ENCODE results near the gene WDR70. TPM values are rescaled to one million over a fixed set of nuclear protein-coding genes. Genes with fewer than 3 reads are reported as not detected.

WDR70 gene
- total RNA-seq, 1 experiment from 2014 or later = 55.2 TPM

DNA sequence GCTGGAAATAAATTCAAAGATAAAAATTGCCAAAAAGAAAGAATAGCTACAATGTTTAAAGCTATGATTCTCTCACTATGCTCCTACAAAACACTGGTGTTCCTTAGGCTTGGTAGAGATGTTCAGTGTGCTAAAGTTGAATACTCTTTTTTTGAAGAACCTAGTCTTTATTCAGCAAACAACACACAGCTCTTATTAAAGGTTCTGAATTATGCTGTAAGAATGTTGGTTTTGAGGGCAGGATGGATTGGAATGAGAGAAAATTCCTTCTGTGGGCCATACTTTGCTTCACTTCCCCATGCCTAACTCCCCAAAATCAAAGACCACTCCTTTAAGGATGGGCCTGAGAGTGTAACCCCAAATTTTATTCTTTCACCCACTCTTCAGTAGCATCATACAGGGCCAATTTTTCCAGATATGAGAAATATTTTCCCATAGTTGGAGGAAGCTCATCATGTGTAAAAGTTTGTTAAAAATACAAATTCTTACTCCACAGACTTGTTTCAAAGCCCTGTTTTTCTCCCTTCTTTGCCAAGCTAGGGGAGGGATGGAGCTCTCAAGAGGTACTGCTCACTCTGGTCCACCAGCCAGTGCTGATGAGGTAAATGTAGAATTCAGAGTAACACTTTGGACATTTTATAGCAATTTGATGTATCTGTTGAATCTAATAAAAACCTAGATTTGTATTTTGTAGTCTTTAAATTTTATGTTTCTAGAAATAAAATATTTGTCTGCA lies 361.4 kb downstream of the WDR70 start:
- Histone ChIP-seq H3K4me3 (ENCODE audit: low read depth, low read length, poor library complexity, severe bottlenecking) (no peak overlapping the region), H3K4me1 (ENCODE audit: insufficient read depth, low read length, poor library complexity, severe bottlenecking) (peaks cover 44% of the 10 kb centered on the region), H3K27me3 (replicated peaks; ENCODE audit: insufficient read depth, low read depth, low read length, poor library complexity) (no peaks in the 10 kb centered on the region), H3K36me3 (ENCODE audit: insufficient read depth, low read length, poor library complexity, severe bottlenecking) (peaks cover 20% of the 10 kb centered on the region), H3K9me3 (ENCODE audit: low read depth, low read length, poor library complexity, severe bottlenecking) (no peaks in the 10 kb centered on the region), H3K27ac (ENCODE audit: low read depth, low read length, poor library complexity, severe bottlenecking) (no peak overlapping the region)
- TF ChIP-seq, protein P1, sequence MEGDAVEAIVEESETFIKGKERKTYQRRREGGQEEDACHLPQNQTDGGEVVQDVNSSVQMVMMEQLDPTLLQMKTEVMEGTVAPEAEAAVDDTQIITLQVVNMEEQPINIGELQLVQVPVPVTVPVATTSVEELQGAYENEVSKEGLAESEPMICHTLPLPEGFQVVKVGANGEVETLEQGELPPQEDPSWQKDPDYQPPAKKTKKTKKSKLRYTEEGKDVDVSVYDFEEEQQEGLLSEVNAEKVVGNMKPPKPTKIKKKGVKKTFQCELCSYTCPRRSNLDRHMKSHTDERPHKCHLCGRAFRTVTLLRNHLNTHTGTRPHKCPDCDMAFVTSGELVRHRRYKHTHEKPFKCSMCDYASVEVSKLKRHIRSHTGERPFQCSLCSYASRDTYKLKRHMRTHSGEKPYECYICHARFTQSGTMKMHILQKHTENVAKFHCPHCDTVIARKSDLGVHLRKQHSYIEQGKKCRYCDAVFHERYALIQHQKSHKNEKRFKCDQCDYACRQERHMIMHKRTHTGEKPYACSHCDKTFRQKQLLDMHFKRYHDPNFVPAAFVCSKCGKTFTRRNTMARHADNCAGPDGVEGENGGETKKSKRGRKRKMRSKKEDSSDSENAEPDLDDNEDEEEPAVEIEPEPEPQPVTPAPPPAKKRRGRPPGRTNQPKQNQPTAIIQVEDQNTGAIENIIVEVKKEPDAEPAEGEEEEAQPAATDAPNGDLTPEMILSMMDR (conservative IDR thresholded peaks at IDR 0.05; ENCODE audit: low read depth, low read length) = no peak
- no peak for TF ChIP-seq EZH2 (IDR thresholded peaks at IDR 0.05; ENCODE audit: borderline replicate concordance, low read depth, low read length, poor library complexity, severe bottlenecking)
- intact Hi-C loops (cut with micrococcal nuclease; ENCODE audit: unreplicated experiment) = no loop called here
- DNase-seq (ENCODE audit: low spot score) = no peak
- ChIA-PET CTCF (no interaction called here), POLR2A (ENCODE audit: low non-redundant PET) (no interaction called here)
- no TSS peak for BruUV-seq (replicated peaks)

- H3K9me3 ChIP-seq (ENCODE audit: low read depth, low read length, poor library complexity, severe bottlenecking) = peaks cover 4% of the 10 kb centered on the region
- intact Hi-C loops (cut with micrococcal nuclease; ENCODE audit: unreplicated experiment) = no loop called here
- TF ChIP-seq, protein P1 (conservative IDR thresholded peaks at IDR 0.05; ENCODE audit: low read depth, low read length) = no peak
- TF ChIP-seq EZH2 (IDR thresholded peaks at IDR 0.05; ENCODE audit: borderline replicate concordance, low read depth, low read length, poor library complexity, severe bottlenecking) = no peak
- BruUV-seq (replicated peaks) = no TSS peak
- POLR2A ChIA-PET (ENCODE audit: low non-redundant PET) = no interaction called here
- no peak overlapping the region for H3K27ac ChIP-seq (ENCODE audit: low read depth, low read length, poor library complexity, severe bottlenecking)
- DNase-seq (ENCODE audit: low spot score) = no peak
- CTCF ChIA-PET = no interaction called here
- peaks cover 20% of the 10 kb centered on the region for H3K36me3 ChIP-seq (ENCODE audit: insufficient read depth, low read length, poor library complexity, severe bottlenecking)
- peaks cover 32% of the 10 kb centered on the region for H3K4me1 ChIP-seq (ENCODE audit: insufficient read depth, low read length, poor library complexity, severe bottlenecking)
- no peak overlapping the region for H3K4me3 ChIP-seq (ENCODE audit: low read depth, low read length, poor library complexity, severe bottlenecking)
- no peaks in the 10 kb centered on the region for H3K27me3 ChIP-seq (replicated peaks; ENCODE audit: insufficient read depth, low read depth, low read length, poor library complexity)
Measured at GRCh38 chr5:37742111-37742510, 363.0 kb downstream of the WDR70 start.

DNA sequence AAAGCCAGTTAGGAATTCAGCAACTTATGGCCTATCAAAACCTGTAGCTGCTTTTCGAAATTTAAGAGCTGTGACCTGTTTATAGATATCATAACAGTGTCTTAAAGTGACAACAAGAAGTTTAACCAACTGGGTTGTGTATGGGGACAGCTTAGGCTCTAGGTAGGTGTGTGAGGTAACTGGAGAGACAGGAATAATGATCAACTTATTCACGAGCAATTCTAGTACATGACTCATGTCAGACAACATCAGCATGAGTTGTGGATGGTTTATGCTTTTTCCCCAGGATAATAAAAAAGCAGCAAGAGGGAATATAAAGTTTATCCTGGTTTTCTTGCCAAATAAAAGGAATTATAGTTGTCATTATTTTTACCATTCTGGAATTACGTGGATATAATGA lies 372.1 kb downstream of the WDR70 start:
- Histone ChIP-seq H3K27ac (ENCODE audit: low read depth, low read length, poor library complexity, severe bottlenecking) (no peak overlapping the region), H3K27me3 (replicated peaks; ENCODE audit: insufficient read depth, low read depth, low read length, poor library complexity) (no peaks in the 10 kb centered on the region), H3K36me3 (ENCODE audit: insufficient read depth, low read length, poor library complexity, severe bottlenecking) (no peaks in the 10 kb centered on the region), H3K4me3 (ENCODE audit: low read depth, low read length, poor library complexity, severe bottlenecking) (no peak overlapping the region), H3K4me1 (ENCODE audit: insufficient read depth, low read length, poor library complexity, severe bottlenecking) (no peaks in the 10 kb centered on the region), H3K9me3 (ENCODE audit: low read depth, low read length, poor library complexity, severe bottlenecking) (peaks cover under 1% of the 10 kb centered on the region)
- BruUV-seq (replicated peaks) = no TSS peak
- ChIA-PET CTCF (no interaction called here), POLR2A (ENCODE audit: low non-redundant PET) (no interaction called here)
- intact Hi-C loops (cut with micrococcal nuclease; ENCODE audit: unreplicated experiment) = no loop called here
- TF ChIP-seq, protein P1 (conservative IDR thresholded peaks at IDR 0.05; ENCODE audit: low read depth, low read length) = no peak
- no peak for TF ChIP-seq EZH2 (IDR thresholded peaks at IDR 0.05; ENCODE audit: borderline replicate concordance, low read depth, low read length, poor library complexity, severe bottlenecking)
- no peak for DNase-seq (ENCODE audit: low spot score)
